NCI-H1694 (cell line): Measurements from ENCODE around the gene SLC35A5.
"Not testable (repeated sequence)": the region's sequence is repeated elsewhere in the genome, so short reads cannot be mapped to it uniquely, and the experiment has no call there.

Experiments used
- DNase-seq: peaks from one replicate; lab custom pipeline; 2025; lab: John Stamatoyannopoulos, UW

Gene SLC35A5

GRCh38 chr3:112561734-112562529 is at the start of gene SLC35A5, which contains the start of gene ATG3:
Gene SLC35A5, plus strand, starts transcription at chr3:112562045. Its CDS starts 1,359 bp downstream, at chr3:112563404.
Gene ATG3, minus strand, starts transcription at chr3:112561962. Its CDS starts 434 bp downstream, at chr3:112561528.
- DNase-seq = peak; percentile 98

GRCh38 chr3:112512320-112512719 is 49.5 kb upstream of the SLC35A5 start:
- DNase-seq = no peak

GRCh38 chr3:112514527-112515128 is 47.2 kb upstream of the SLC35A5 start:
- DNase-seq = no peak

GRCh38 chr3:112518970-112519369 is 42.9 kb upstream of the SLC35A5 start:
- not testable (repeated sequence) for DNase-seq

- peak; percentile 35 for DNase-seq
Measured at GRCh38 chr3:112519424-112520001, 42.3 kb upstream of the SLC35A5 start.

- not testable (repeated sequence) for DNase-seq
Measured at GRCh38 chr3:112524127-112524526, 37.7 kb upstream of the SLC35A5 start.

- no peak for DNase-seq
Measured at GRCh38 chr3:112530573-112530972, 31.3 kb upstream of the SLC35A5 start.

GRCh38 chr3:112531358-112531781 is 30.5 kb upstream of the SLC35A5 start:
- peak; percentile 5 for DNase-seq

GRCh38 chr3:112539825-112540650 is 21.8 kb upstream of the SLC35A5 start:
- DNase-seq = no peak

GRCh38 chr3:112546216-112546759 is 15.6 kb upstream of the SLC35A5 start:
- no peak for DNase-seq

GRCh38 chr3:112550859-112551258 is 11.0 kb upstream of the SLC35A5 start:
- DNase-seq = no peak

- no peak for DNase-seq
Measured at GRCh38 chr3:112555535-112556170, 6.2 kb upstream of the SLC35A5 start.

GRCh38 chr3:112557976-112558375 is 3.9 kb upstream of the SLC35A5 start:
- no peak for DNase-seq

GRCh38 chr3:112560307-112560706 is 1.5 kb upstream of the SLC35A5 start:
- no peak for DNase-seq

GRCh38 chr3:112560721-112561483 is 943 bp upstream of the SLC35A5 start:
- peak; percentile 27 for DNase-seq

GRCh38 chr3:112561484-112561733 is 436 bp upstream of the SLC35A5 start:
- DNase-seq = no peak

GRCh38 chr3:112564247-112564939 is 2.5 kb downstream of the SLC35A5 start:
- DNase-seq = not testable (repeated sequence)

GRCh38 chr3:112564940-112565305 is 3.1 kb downstream of the SLC35A5 start:
- no peak for DNase-seq

- DNase-seq = no peak
Measured at GRCh38 chr3:112568642-112569041, 6.8 kb downstream of the SLC35A5 start.

- DNase-seq = no peak
Measured at GRCh38 chr3:112569265-112569664, 7.4 kb downstream of the SLC35A5 start.
